ENCODE data around the gene TMEM201. TPM values are rescaled to one million over a fixed set of nuclear protein-coding genes. Genes with fewer than 3 reads are reported as not detected.

The TMEM201 gene
- total and polyA plus RNA-seq, 2 of the 13 experiments (the other 11 are each of a cell fraction or from before 2014, with no cell fraction given): 1.5 to 8.2 TPM

DNA sequence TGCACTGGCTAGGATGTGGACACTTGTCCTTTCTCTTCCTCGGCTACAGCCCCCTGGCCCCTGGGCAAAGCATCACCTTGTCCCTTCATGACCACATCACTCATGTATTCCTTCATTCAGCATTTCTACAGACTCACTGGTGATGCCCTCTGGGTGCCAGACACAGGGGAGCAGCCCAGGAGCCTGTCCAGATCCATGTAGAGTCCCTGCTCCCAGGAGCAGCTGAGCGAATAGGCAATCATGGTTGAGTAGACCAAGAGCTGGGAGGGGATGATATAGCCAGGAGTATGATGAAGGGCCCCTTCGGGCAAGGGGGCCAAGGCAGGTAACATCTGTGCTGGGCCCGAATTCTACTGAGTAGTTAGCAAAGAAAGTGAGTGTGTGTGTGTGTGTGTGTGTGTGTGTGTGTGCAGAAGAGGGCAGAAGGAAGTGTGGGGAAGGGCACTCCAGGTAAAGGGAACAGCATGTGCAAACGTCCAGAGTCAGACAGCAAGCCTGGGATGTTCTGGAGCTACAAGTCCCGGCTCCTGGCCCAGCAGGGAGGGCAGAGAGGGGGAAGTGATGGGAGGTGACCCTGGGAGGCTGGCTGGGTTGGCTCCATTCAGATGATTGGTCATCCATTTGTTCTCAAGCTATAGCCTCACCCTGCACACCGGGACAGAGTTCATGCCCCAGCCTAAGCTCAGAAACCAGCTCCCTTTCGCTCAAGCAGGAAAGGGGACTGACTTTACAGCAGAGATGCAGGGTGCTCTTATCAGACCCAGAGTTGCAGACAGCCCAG, 41.8 kb downstream of the TMEM201 start:
- Histone ChIP-seq H3K36me3 (replicated peaks in 1 of 2; ENCODE audit: control insufficient read depth in 1 of 2, insufficient read depth in 2 of 2, low read length in 2 of 2) (no peaks in the 10 kb centered on the region), H3K9ac (ENCODE audit: insufficient read depth, low read depth, low read length) (no peak overlapping the region), H2AFZ (ENCODE audit: low read length) (no peak overlapping the region), H3K9me3 (ENCODE audit: low read length) (no peaks in the 10 kb centered on the region), H3K27me3 (ENCODE audit: control insufficient read depth in 1 of 2, insufficient read depth in 2 of 2, low read length in 2 of 2) (peaks cover 0 to 22% of the 10 kb centered on the region in 2 experiments; a peak in 4 of 5 replicates), H4K20me1 (ENCODE audit: insufficient read depth, low read length) (no peaks in the 10 kb centered on the region), H3K4me1 (ENCODE audit: insufficient read depth, low read length) (peaks cover 29% of the 10 kb centered on the region), H3K4me3 (replicated peaks in 1 of 3; ENCODE audit: insufficient read depth in 1 of 3, low read depth in 2 of 3, low read length in 3 of 3) (peak overlapping the region in 1 of 3 experiments; percentile 40; a peak in 1 of 6 replicates), H3K79me2 (ENCODE audit: insufficient read depth, low read length) (no peaks in the 10 kb centered on the region), H3K4me2 (ENCODE audit: low read depth, low read length) (no peak overlapping the region; the same call in 1 of the 2 replicates), H3K27ac (ENCODE audit: extremely low read length, insufficient read depth, low read length) (no peak overlapping the region)
- in situ Hi-C loops (cut with HindIII; ENCODE audit: extremely low pct_ligation_motif_present, low pct_unique_long_range_greater_than_20kb): no loop called here
- WGBS (ENCODE audit: low lambda C conversion rate): 17% methylated on average over 7 of the region's 8 CpGs
- no TSS peak for BruUV-seq (replicated peaks)
- DNase-seq (ENCODE audit: low spot score) (no peak), ATAC-seq (peak; percentile 6; the same call in 2 of the 3 replicates), FAIRE-seq (no peak)
- ChIA-PET CTCF (ENCODE audit: low intra/inter-chr PET ratio, low total read pairs) (no interaction called here), POLR2A (no interaction called here)
- intact Hi-C loops (cut with micrococcal nuclease; ENCODE audit: unreplicated experiment): no loop called here
- TF ChIP-seq KDM4B (CRISPR knock-in tag; IDR thresholded peaks at IDR 0.05) (no peak), ZNF160 (CRISPR knock-in tag; IDR thresholded peaks at IDR 0.05) (no peak), RBM22 (optimal IDR thresholded peaks at IDR 0.05; ENCODE audit: low read length) (no peak), HNRNPL (IDR thresholded peaks at IDR 0.05; ENCODE audit: low read depth, low read length) (no peak), ZNF44 (CRISPR knock-in tag; IDR thresholded peaks at IDR 0.05) (no peak), ZNF850 (CRISPR knock-in tag; conservative IDR thresholded peaks at IDR 0.05) (no peak), MED1 (CRISPR knock-in tag; IDR thresholded peaks at IDR 0.05) (no peak), ZMYM2 (CRISPR knock-in tag; IDR thresholded peaks at IDR 0.05) (no peak)
- TF ChIP-seq, protein P1, sequence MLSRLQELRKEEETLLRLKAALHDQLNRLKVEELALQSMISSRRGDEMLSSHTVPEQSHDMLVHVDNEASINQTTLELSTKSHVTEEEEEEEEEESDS (CRISPR knock-in tag; IDR thresholded peaks at IDR 0.05; ENCODE audit: borderline replicate concordance): no peak
- TF ChIP-seq, protein P2, sequence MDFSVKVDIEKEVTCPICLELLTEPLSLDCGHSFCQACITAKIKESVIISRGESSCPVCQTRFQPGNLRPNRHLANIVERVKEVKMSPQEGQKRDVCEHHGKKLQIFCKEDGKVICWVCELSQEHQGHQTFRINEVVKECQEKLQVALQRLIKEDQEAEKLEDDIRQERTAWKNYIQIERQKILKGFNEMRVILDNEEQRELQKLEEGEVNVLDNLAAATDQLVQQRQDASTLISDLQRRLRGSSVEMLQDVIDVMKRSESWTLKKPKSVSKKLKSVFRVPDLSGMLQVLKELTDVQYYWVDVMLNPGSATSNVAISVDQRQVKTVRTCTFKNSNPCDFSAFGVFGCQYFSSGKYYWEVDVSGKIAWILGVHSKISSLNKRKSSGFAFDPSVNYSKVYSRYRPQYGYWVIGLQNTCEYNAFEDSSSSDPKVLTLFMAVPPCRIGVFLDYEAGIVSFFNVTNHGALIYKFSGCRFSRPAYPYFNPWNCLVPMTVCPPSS (IDR thresholded peaks at IDR 0.05): no peak
- TF ChIP-seq, protein P3, sequence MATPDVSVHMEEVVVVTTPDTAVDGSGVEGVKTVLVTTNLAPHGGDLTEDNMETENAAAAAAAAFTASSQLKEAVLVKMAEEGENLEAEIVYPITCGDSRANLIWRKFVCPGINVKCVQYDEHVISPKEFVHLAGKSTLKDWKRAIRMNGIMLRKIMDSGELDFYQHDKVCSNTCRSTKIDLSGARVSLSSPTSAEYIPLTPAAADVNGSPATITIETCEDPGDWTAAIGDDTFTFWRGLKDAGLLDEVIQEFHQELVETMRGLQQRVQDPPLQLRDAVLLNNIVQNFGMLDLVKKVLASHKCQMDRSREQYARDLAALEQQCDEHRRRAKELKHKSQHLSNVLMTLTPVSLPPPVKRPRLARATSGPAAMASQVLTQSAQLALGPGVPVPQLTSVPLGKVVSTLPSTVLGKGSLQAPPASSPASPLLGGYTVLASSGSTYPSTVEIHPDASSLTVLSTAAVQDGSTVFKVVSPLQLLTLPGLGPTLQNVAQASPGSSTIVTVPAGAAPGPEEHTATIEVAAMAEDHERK (CRISPR knock-in tag; IDR thresholded peaks at IDR 0.05; ENCODE audit: low read depth): no peak
- TF ChIP-seq, protein P4, sequence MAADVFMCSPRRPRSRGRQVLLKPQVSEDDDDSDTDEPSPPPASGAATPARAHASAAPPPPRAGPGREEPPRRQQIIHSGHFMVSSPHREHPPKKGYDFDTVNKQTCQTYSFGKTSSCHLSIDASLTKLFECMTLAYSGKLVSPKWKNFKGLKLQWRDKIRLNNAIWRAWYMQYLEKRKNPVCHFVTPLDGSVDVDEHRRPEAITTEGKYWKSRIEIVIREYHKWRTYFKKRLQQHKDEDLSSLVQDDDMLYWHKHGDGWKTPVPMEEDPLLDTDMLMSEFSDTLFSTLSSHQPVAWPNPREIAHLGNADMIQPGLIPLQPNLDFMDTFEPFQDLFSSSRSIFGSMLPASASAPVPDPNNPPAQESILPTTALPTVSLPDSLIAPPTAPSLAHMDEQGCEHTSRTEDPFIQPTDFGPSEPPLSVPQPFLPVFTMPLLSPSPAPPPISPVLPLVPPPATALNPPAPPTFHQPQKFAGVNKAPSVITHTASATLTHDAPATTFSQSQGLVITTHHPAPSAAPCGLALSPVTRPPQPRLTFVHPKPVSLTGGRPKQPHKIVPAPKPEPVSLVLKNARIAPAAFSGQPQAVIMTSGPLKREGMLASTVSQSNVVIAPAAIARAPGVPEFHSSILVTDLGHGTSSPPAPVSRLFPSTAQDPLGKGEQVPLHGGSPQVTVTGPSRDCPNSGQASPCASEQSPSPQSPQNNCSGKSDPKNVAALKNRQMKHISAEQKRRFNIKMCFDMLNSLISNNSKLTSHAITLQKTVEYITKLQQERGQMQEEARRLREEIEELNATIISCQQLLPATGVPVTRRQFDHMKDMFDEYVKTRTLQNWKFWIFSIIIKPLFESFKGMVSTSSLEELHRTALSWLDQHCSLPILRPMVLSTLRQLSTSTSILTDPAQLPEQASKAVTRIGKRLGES (CRISPR knock-in tag; IDR thresholded peaks at IDR 0.05; ENCODE audit: borderline replicate concordance): no peak
- TF ChIP-seq, protein P5, sequence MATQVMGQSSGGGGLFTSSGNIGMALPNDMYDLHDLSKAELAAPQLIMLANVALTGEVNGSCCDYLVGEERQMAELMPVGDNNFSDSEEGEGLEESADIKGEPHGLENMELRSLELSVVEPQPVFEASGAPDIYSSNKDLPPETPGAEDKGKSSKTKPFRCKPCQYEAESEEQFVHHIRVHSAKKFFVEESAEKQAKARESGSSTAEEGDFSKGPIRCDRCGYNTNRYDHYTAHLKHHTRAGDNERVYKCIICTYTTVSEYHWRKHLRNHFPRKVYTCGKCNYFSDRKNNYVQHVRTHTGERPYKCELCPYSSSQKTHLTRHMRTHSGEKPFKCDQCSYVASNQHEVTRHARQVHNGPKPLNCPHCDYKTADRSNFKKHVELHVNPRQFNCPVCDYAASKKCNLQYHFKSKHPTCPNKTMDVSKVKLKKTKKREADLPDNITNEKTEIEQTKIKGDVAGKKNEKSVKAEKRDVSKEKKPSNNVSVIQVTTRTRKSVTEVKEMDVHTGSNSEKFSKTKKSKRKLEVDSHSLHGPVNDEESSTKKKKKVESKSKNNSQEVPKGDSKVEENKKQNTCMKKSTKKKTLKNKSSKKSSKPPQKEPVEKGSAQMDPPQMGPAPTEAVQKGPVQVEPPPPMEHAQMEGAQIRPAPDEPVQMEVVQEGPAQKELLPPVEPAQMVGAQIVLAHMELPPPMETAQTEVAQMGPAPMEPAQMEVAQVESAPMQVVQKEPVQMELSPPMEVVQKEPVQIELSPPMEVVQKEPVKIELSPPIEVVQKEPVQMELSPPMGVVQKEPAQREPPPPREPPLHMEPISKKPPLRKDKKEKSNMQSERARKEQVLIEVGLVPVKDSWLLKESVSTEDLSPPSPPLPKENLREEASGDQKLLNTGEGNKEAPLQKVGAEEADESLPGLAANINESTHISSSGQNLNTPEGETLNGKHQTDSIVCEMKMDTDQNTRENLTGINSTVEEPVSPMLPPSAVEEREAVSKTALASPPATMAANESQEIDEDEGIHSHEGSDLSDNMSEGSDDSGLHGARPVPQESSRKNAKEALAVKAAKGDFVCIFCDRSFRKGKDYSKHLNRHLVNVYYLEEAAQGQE (IDR thresholded peaks at IDR 0.05; ENCODE audit: borderline replicate concordance in 1 of 2, low read depth in 1 of 2, low read length in 2 of 2): no peak
